Activated T-cell treated with anti-CD3 and anti-CD28 coated beads for 24 hours (primary cell): Measurements from ENCODE around the gene CLNS1A.
"Not testable (repeated sequence)": the region's sequence is repeated elsewhere in the genome, so short reads cannot be mapped to it uniquely, and the experiment has no call there.

Experiments
- DNase-seq: peaks from one replicate; pipeline ENCODE4 v3.0.0-alpha.2; 2020; ENCODE audit warnings: low read depth

The CLNS1A gene

GRCh38 chr11:77619576-77620198 lies 17.9 kb downstream of the CLNS1A start:
- no peak for DNase-seq

- no peak for DNase-seq
Measured at GRCh38 chr11:77617892-77618291, 19.7 kb downstream of the CLNS1A start.

- no peak for DNase-seq
Measured at GRCh38 chr11:77611921-77612320, 25.7 kb downstream of the CLNS1A start.

GRCh38 chr11:77609234-77609633 lies 28.4 kb downstream of the CLNS1A start:
- DNase-seq, result no peak

GRCh38 chr11:77604281-77604680 lies 33.3 kb downstream of the CLNS1A start:
- DNase-seq, result no peak

GRCh38 chr11:77602381-77603088 lies 35.1 kb downstream of the CLNS1A start:
- DNase-seq, result no peak

- DNase-seq, result no peak
Measured at GRCh38 chr11:77598195-77598594, 39.4 kb downstream of the CLNS1A start.

GRCh38 chr11:77596626-77597025 lies 41.0 kb downstream of the CLNS1A start:
- DNase-seq, result no peak

GRCh38 chr11:77593883-77594282 lies 43.7 kb downstream of the CLNS1A start:
- no peak for DNase-seq

- no peak for DNase-seq
Measured at GRCh38 chr11:77592727-77593126, 44.9 kb downstream of the CLNS1A start.

- DNase-seq, result peak; percentile 1
Measured at GRCh38 chr11:77590194-77590782, 47.3 kb downstream of the CLNS1A start.

- DNase-seq, result peak; percentile 51
Measured at GRCh38 chr11:77589521-77590193, 47.9 kb downstream of the CLNS1A start, which contains the start of gene AQP11. Gene AQP11 (plus strand): TSS chr11:77589953. CDS start chr11:77589993, 40 bp downstream.

GRCh38 chr11:77589181-77589520 lies 48.4 kb downstream of the CLNS1A start:
- DNase-seq, result no peak

GRCh38 chr11:77580712-77581337 lies 56.8 kb downstream of the CLNS1A start:
- no peak for DNase-seq

GRCh38 chr11:77575428-77575827 lies 62.2 kb downstream of the CLNS1A start:
- not testable (repeated sequence) for DNase-seq

- DNase-seq, result not testable (repeated sequence)
Measured at GRCh38 chr11:77570896-77571295, 66.7 kb downstream of the CLNS1A start.

- no peak for DNase-seq
Measured at GRCh38 chr11:77569676-77570070, 67.9 kb downstream of the CLNS1A start.

GRCh38 chr11:77568916-77569675 lies 68.5 kb downstream of the CLNS1A start:
- no peak for DNase-seq

GRCh38 chr11:77568306-77568705 lies 69.3 kb downstream of the CLNS1A start:
- no peak for DNase-seq
